Astrocyte (in vitro differentiated cells and primary cell): ENCODE measurements around the gene MICALL1. TPM values are rescaled to one million over a fixed set of nuclear protein-coding genes. Genes with fewer than 3 reads are reported as not detected.

Experiments
- DNase-seq: peaks from one replicate; pipeline ENCODE4 v3.0.0-alpha.2; 2010; ENCODE audit warnings: low read depth
- FAIRE-seq: peaks from 2 replicates; lab custom pipeline; 2011; peaks lifted over from hg19 to GRCh38; lab: Jason Lieb, UNC
- H2AFZ ChIP-seq: 2 replicates; pipeline ENCODE4 v1.6.0; 2012; ENCODE audit warnings: low read depth, low read length, inconsistent platforms
- H3K27ac ChIP-seq: 2 replicates; pipeline ENCODE4 v1.5.1; 2011; ENCODE audit warnings: low read depth, low read length, inconsistent platforms
- H3K27me3 ChIP-seq: 2 replicates; pipeline ENCODE4 v1.6.0; 2011; ENCODE audit warnings: low read length, inconsistent platforms; ENCODE audit not compliant: insufficient read depth
- H3K36me3 ChIP-seq: 2 replicates; pipeline ENCODE4 v1.5.1; 2011; ENCODE audit warnings: low read length, inconsistent platforms; ENCODE audit not compliant: insufficient read depth
- H3K4me1 ChIP-seq: 2 replicates; pipeline ENCODE4 v1.5.1; 2011; ENCODE audit warnings: low read length, inconsistent platforms; ENCODE audit not compliant: insufficient read depth
- H3K4me2 ChIP-seq: 2 replicates; pipeline ENCODE4 v1.6.0; 2012; ENCODE audit warnings: low read length, inconsistent platforms
- H3K4me3 ChIP-seq: 2 replicates; pipeline ENCODE4 v1.5.1; 2011; ENCODE audit warnings: low read depth, mild to moderate bottlenecking, low read length, inconsistent platforms; ENCODE audit not compliant: insufficient read depth
- H3K79me2 ChIP-seq: 2 replicates; pipeline ENCODE4 v1.6.0; 2012; ENCODE audit warnings: mild to moderate bottlenecking, low read length, inconsistent platforms; ENCODE audit not compliant: insufficient read depth
- H3K9ac ChIP-seq: 2 replicates; pipeline ENCODE4 v1.6.0; 2012; ENCODE audit warnings: mild to moderate bottlenecking, low read length, inconsistent platforms
- H3K9me3 ChIP-seq: 2 replicates; pipeline ENCODE4 v1.5.1; 2012; ENCODE audit warnings: low read depth, mild to moderate bottlenecking, low read length, inconsistent platforms; ENCODE audit not compliant: insufficient read depth
- H4K20me1 ChIP-seq: 2 replicates; pipeline ENCODE4 v1.6.0; 2012; ENCODE audit warnings: low read length, inconsistent platforms; ENCODE audit not compliant: insufficient read depth
- H3K27ac Mint-ChIP-seq: one replicate; pipeline ENCODE4 v1.8.0; 2021; ENCODE audit warnings: mild to moderate bottlenecking, mixed read lengths; ENCODE audit not compliant: unreplicated experiment
- H3K27me3 Mint-ChIP-seq: one replicate; pipeline ENCODE4 v1.8.0; 2021; ENCODE audit warnings: low read depth, mixed read lengths; ENCODE audit not compliant: unreplicated experiment
- H3K36me3 Mint-ChIP-seq: one replicate; pipeline ENCODE4 v1.8.0; 2021; ENCODE audit warnings: low read depth, mixed read lengths; ENCODE audit not compliant: unreplicated experiment
- H3K4me1 Mint-ChIP-seq: one replicate; pipeline ENCODE4 v1.8.0; 2021; ENCODE audit warnings: low read depth, mixed read lengths; ENCODE audit not compliant: unreplicated experiment
- H3K4me3 Mint-ChIP-seq: one replicate; pipeline ENCODE4 v1.8.0; 2021; ENCODE audit warnings: mild to moderate bottlenecking, moderate library complexity, mixed read lengths; ENCODE audit not compliant: unreplicated experiment
- H3K9me3 Mint-ChIP-seq: one replicate; pipeline ENCODE4 v1.8.0; 2021; ENCODE audit warnings: mild to moderate bottlenecking, mixed read lengths; ENCODE audit not compliant: unreplicated experiment
- EZH2 ChIP-seq: IDR thresholded peaks from 2 replicates; pipeline ENCODE4 v1.6.1; 2012; ENCODE audit warnings: mild to moderate bottlenecking, low read length, inconsistent platforms; ENCODE audit not compliant: insufficient read depth
- total RNA-seq: library from RNA; stranded (reverse); gene quantifications from 2 replicates; pipeline ENCODE4 v1.2.1, GENCODE V29; 2021
- TF ChIP-seq, protein P1 (sequence below): IDR thresholded peaks from 2 replicates; pipeline ENCODE4 v1.5.1; 2011; ENCODE audit warnings: low read depth, mild to moderate bottlenecking, inconsistent platforms, low read length, moderate library complexity; ENCODE audit not compliant: insufficient read depth

The MICALL1 gene
- total RNA-seq, 1 donor from 2014 or later, result 131 TPM

DNA sequence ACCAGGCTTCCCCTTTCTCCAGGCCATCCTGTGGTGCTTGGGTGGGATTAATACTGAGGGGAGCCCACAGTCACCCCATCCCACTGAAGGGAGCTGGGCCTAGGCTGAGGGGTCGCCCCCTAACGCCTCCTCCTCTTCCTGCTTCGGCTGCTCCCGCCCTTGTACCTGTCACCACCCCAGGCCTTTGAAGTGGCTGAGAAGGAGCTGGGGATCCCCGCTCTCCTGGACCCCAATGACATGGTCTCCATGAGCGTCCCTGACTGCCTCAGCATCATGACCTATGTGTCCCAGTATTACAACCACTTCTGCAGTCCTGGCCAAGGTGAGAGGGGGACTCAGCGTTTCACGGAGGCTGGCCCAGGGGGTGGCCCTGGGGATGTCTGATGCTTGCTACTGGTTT lies 6.1 kb downstream of the MICALL1 start:
- peaks cover 16% of the 10 kb centered on the region for H3K36me3 Mint-ChIP-seq
- no peaks in the 10 kb centered on the region for H3K9me3 Mint-ChIP-seq
- Histone ChIP-seq H3K4me1 (peaks cover 19% of the 10 kb centered on the region), H3K4me2 (no peak overlapping the region), H3K79me2 (peaks cover 59% of the 10 kb centered on the region), H3K27me3 (no peaks in the 10 kb centered on the region), H3K9ac (no peak overlapping the region), H4K20me1 (peaks cover 61% of the 10 kb centered on the region), H3K9me3 (no peaks in the 10 kb centered on the region), H2AFZ (no peak overlapping the region), H3K4me3 (no peak overlapping the region), H3K27ac (no peak overlapping the region), H3K36me3 (peaks cover 23% of the 10 kb centered on the region)
- no peak overlapping the region for H3K4me3 Mint-ChIP-seq
- no peak for TF ChIP-seq EZH2
- TF ChIP-seq, protein P1, sequence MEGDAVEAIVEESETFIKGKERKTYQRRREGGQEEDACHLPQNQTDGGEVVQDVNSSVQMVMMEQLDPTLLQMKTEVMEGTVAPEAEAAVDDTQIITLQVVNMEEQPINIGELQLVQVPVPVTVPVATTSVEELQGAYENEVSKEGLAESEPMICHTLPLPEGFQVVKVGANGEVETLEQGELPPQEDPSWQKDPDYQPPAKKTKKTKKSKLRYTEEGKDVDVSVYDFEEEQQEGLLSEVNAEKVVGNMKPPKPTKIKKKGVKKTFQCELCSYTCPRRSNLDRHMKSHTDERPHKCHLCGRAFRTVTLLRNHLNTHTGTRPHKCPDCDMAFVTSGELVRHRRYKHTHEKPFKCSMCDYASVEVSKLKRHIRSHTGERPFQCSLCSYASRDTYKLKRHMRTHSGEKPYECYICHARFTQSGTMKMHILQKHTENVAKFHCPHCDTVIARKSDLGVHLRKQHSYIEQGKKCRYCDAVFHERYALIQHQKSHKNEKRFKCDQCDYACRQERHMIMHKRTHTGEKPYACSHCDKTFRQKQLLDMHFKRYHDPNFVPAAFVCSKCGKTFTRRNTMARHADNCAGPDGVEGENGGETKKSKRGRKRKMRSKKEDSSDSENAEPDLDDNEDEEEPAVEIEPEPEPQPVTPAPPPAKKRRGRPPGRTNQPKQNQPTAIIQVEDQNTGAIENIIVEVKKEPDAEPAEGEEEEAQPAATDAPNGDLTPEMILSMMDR, result no peak
- DNase-seq (no peak), FAIRE-seq (no peak)
- no peak overlapping the region for H3K27ac Mint-ChIP-seq
- no peaks in the 10 kb centered on the region for H3K27me3 Mint-ChIP-seq
- H3K4me1 Mint-ChIP-seq, result peaks cover 39% of the 10 kb centered on the region

DNA sequence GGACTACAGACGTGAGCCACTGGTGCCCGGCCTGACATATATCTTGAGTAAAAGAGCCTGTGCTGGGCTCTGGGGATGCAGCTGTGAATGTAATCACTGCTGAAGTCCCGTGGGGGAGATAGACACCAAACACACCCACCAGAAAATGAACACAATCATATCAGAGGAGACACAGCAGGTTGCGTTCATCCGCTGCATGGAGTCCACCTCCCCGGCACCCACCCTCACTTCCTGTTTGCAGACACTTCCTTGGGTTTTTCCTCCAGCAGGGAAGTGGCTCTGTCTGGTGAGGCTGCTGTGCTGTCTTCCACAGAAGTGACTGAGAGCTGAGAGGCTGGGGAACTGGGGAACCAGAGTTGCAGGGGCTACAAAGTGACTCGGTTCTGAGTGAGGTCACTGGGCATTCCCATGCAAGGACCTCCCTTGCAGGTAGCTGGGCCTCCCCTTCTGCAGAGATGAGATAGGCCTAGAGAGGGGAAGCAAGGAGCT lies 7.2 kb downstream of the MICALL1 start:
- Mint-ChIP-seq H3K36me3 (peaks cover 18% of the 10 kb centered on the region), H3K9me3 (no peaks in the 10 kb centered on the region), H3K4me3 (no peak overlapping the region), H3K27ac (peak overlapping the region; percentile 18), H3K27me3 (no peaks in the 10 kb centered on the region), H3K4me1 (peaks cover 33% of the 10 kb centered on the region)
- H3K4me3 ChIP-seq, result no peak overlapping the region
- no peak for TF ChIP-seq EZH2
- TF ChIP-seq, protein P1, result no peak
- peaks cover 62% of the 10 kb centered on the region for H4K20me1 ChIP-seq
- H3K27ac ChIP-seq, result no peak overlapping the region
- DNase-seq (no peak), FAIRE-seq (no peak)
- H3K9ac ChIP-seq, result no peak overlapping the region
- peaks cover 52% of the 10 kb centered on the region for H3K79me2 ChIP-seq
- no peak overlapping the region for H2AFZ ChIP-seq
- peaks cover 33% of the 10 kb centered on the region for H3K36me3 ChIP-seq
- H3K4me1 ChIP-seq, result peaks cover 9% of the 10 kb centered on the region
- H3K27me3 ChIP-seq, result no peaks in the 10 kb centered on the region
- no peak overlapping the region for H3K4me2 ChIP-seq
- no peaks in the 10 kb centered on the region for H3K9me3 ChIP-seq

DNA sequence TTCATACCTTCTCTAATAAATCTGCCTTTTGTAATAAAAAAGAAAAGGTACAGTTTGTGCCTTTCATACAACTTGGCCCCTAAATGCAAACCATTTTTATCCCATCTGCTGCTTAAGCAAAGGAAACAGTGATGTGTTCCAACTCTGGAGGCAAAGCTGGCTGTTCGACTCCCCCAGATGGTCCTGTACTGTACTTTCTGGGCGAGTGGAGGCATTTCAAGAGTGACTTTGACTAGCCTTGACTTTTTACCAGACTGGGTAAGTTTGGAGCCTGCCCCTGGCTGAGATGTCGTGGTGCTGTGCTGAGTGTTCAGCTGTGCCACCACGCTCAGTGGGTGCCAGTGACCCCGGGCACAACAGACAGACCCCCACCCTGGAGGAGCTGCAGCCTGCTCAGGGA lies 10.2 kb downstream of the MICALL1 start:
- FAIRE-seq, result no peak
- Mint-ChIP-seq H3K27ac (no peak overlapping the region), H3K4me3 (no peak overlapping the region), H3K27me3 (no peaks in the 10 kb centered on the region), H3K36me3 (peaks cover 17% of the 10 kb centered on the region), H3K4me1 (peaks cover 11% of the 10 kb centered on the region), H3K9me3 (no peaks in the 10 kb centered on the region)
- H3K4me1 ChIP-seq, result peaks cover 3% of the 10 kb centered on the region
- DNase-seq, result no peak
- H4K20me1 ChIP-seq, result peaks cover 41% of the 10 kb centered on the region
- TF ChIP-seq, protein P1, result no peak
- TF ChIP-seq EZH2, result no peak
- H2AFZ ChIP-seq, result no peak overlapping the region
- H3K27ac ChIP-seq, result no peak overlapping the region
- H3K9ac ChIP-seq, result no peak overlapping the region
- H3K36me3 ChIP-seq, result peaks cover 43% of the 10 kb centered on the region
- no peaks in the 10 kb centered on the region for H3K9me3 ChIP-seq
- no peak overlapping the region for H3K4me3 ChIP-seq
- H3K79me2 ChIP-seq, result peaks cover 23% of the 10 kb centered on the region
- no peaks in the 10 kb centered on the region for H3K27me3 ChIP-seq
- H3K4me2 ChIP-seq, result no peak overlapping the region
